ENCODE results near the gene PNMA8B.

The PNMA8B gene

DNA sequence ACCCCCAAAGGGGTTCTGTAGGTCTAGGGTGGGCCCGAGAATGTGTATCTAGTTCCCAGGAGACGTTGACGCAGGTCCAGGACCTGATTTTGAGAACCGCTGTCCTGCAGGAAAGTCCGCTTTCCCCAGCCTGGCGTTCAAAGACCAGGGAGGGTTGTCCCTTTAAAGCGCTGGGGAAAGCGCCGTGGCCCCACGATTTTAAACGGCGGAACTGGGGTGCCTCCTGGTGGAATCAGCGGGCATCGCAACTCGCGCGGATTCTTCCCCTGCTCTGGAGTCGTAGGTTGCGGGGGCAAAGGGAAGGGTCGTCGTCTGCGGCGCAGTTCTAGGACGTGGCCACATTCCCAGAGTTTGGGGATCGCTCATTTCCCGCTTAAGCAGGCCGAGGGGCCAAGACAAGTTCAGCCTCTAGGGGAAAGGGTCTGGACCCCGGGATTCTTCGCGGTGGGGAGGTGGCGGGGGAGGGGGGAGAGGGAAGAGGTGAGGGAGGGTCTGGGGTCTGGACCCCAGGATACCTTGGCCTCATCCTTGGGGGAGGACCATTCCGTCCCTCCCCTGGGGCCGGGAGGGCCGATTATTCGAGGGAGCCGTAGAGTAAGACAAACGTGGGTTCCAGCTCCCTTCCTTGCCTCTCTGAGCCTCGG is 7.7 kb downstream of the PNMA8B start:
- DNase-seq (ENCODE audit: low read depth in 3 of 3) = peak; percentile 58 to 75 (median 61)

DNA sequence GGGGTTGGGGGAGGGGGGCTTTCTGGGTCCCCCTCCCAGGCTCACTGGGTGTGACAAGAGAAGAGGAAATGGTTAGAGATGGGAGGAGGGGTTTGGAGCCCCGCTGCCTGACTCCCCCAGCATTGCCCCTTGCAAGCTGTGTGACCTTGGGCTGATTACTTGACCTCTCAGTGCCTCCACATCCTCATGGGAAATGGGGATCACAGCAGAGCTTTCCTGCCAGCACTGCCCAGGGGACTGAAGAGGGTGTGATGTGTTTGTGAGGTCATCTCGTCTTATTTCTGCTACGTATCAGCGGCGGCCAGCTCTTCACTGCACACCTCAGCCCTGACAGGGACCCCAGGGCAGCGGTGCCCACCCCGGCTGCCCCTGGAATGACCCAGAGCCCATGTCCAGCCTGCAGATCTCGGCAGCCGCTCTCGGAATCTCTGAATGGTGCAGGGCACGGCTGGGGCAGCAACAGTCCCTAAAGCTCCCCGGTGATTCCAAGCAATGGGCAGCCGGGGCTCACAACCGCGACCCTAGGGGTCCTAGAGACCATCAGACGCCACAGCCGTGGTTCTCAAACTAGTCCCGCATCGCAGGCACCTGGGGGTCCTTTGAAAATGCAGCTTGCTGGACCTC is 8.4 kb downstream of the PNMA8B start:
- DNase-seq (ENCODE audit: low read depth in 3 of 3) = no peak

DNA sequence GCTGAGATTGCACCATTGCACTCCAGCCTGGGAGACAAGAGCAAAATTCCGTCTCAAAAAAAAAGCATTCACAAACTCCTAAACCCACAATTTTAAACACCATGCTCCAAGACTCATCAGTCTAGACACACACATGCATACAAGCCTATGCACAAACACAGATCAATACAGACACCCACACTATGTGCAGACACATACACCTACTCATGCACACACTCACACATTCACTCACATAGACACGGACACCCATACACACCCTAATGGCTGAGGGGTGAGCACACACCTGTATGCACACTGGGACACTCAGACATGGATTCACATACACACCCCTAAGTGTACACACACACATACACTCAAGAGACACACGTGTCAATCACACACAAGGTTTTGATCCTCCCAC is 9.3 kb downstream of the PNMA8B start:
- no peak for DNase-seq (ENCODE audit: low read depth in 3 of 3)

DNA sequence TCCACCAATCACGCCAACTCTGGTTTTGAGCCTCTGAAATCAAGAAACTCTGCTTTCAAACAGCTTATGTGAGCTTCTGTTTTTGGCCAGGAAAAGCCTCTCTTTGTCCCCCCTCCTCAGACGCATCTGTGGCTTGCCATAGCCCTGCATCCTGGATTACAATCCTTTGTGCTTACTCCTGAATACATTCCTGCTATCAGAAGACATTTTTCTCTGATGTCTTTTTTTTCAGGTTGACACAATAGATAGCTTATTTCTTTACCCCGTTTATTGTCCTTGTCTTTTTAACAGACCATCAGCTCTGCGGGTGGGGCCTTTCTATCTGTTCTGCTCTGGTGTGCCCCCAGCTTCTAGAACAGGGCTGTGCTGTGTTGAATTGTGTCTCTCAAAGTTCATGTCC is 11.0 kb downstream of the PNMA8B start:
- DNase-seq (ENCODE audit: low read depth in 3 of 3) = no peak

DNA sequence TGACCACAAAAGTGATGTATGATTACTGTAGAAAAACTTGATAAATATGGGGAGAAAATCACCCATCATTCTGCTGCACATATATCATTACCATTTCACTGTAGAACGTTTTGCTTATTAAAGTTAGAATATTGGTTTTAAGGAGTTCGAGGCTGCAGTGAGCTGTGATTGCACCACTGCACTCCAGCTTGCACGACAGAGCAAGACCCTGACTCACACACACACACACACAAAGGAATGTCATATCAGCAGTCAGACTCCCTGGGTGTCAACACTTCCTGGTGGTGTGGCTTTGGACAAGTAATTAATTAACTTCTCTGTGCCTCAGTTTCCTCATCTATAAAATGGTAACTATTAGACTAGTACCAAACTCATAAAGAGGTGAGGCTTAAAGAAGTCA is 13.0 kb downstream of the PNMA8B start:
- no peak for DNase-seq (ENCODE audit: low read depth in 3 of 3)

DNA sequence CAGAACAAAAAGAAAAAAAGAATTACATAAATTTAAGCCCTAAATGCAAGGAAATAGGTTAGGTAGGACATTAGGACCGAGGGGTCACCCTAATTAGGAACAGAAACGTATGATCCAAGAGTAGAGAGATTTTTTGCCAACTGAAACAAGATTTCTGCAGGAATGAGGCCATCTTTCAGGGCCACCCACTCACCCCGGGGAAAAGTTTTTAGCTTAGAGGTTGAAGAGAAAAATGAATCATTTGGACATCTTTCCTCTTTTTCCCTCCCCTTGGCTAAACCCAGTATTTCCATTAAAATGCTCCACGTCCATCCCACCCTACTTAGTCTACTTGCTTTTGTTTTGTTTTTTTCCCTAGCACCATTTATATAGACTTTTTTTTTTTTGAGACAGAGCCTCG is 13.7 kb downstream of the PNMA8B start:
- DNase-seq (ENCODE audit: low read depth in 3 of 3) = no peak

DNA sequence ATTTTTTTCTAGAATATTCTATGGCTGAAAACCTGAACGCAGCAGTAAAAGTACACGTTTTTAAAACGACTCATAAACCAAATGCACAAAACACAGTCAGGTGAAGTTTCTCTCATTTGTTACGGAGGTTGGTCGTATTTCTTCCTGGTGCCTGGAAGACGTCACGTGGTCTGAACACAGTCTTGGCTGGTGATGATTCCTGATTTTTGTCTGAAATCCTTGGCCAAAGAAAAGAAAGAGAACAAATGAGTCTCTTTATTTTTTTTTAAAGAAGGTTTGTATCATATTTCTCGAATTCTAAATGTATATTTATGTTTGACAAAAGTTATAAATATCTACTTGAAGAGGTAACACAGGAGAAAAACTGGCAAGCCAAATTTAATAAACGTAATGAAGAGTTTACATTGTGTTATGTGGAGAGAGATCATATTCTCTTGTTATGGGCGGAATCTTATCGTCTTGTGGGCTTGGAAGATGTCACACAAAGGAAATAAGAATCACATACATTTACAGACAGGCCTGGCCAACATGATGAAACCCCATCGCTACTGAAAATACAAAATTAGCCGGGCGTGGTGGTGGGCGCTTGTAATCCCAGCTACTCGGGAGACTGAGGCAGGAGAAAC is 14.3 kb downstream of the PNMA8B start:
- no peak for DNase-seq (ENCODE audit: low read depth in 3 of 3)

DNA sequence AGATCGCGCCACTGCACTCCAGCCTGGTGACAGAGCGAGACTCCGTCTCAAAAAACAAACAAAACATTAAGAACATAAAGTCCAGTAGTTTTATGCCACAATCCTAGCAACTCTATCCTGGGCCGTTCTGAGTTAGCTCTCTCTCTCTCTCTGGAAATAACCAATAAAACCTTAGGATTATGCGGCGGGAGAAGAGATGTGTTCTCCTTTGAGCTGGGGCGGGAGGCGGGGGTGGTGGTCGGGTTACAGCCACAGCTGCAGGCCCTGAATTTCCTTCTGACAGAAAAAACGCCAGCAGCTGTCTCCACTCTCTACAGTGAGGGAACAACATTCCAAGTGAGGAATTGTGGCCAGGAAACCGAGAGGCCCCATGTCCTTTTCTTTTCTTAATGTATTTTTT is 15.3 kb downstream of the PNMA8B start:
- DNase-seq (ENCODE audit: low read depth in 3 of 3) = no peak

DNA sequence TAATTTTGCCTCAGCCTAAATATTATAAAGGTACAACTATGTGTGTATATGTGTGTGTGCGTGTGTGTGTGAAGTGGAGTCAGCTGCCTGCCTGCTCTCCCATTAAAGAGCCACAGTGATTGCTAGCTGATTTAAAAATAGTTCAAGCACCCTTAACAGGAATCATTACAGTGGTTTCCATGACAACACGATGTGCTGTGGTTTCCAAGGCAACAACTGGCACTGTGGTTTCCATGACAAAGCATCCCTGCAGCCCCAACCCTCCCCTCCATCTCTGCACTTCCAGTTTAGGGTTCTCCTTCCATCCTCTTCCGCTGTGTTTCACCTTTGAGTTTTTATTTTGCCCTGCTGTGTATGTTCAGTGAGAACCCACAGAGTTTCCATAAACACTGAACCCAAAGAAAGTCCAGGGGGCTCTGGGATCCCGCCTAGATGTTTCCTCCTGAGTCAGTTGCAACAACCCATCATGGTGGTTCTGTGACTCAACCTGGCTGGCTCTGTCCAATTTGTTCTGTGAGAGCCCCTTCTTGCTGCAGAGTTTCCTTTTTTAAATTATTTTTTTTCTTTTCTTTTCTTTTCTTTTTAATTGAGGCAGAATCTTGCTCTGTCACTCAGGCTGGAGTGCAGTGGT is 17.2 kb downstream of the PNMA8B start:
- DNase-seq (ENCODE audit: low read depth in 3 of 3) = peak in 1 of 3 experiments; percentile 22

DNA sequence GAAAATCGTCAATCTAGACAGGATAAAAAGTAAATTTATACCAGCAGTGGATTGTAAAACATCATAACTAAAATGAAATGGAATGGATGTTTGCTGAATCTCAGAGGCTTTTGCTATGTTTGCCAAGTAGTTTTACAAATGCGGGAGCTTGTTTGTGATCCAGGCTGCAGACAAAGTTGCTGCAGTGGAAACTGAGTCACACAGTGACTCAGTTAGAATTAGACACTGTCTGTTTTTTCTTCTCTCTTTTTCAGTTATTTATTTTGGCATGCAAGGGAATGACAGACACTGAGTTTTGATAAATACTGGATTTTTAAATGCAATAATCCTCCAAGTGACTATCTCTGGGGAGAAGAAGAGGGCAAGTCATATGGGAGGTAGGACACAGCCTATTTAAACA is 19.7 kb downstream of the PNMA8B start:
- DNase-seq (ENCODE audit: low read depth in 3 of 3) = no peak

DNA sequence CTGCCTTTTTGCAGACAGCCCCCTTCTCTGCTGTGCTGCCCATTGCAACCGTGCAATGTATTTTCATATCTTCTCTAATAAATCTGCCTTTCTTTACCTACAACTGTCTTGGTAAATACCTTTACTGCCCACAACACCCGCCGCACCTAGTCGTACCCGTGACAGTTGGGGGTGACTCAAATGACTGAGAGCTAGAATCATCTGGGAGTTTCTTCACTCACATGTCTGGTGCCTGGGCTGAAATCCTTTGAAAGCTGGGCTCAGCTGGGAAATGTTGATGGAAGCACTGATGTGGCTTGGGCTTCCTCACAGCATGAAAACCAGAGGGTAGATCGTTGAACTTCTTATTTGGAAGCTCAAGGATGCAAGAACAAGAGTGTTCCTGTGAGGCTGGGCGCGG is 21.5 kb downstream of the PNMA8B start:
- DNase-seq (ENCODE audit: low read depth in 3 of 3) = no peak

DNA sequence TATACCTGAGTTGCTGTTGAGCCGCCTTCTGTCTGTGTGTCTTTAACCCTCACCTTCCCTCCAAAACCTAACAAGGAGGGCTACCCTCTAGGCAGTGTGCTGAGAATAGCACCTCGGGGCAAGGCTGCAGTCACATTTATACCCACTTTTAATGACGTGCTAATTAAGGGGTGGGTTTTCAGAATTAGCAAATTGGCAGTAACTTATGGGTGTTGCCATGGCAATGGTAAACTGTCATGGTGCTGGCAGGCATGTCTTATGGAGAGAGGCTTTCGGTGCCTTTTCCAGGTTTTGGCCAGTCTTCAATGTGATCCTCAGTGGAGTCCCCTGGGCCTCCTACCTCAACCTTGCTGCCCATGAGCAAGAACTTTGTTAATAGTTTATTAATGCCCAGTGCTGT is 23.1 kb downstream of the PNMA8B start:
- no peak for DNase-seq (ENCODE audit: low read depth in 3 of 3)

DNA sequence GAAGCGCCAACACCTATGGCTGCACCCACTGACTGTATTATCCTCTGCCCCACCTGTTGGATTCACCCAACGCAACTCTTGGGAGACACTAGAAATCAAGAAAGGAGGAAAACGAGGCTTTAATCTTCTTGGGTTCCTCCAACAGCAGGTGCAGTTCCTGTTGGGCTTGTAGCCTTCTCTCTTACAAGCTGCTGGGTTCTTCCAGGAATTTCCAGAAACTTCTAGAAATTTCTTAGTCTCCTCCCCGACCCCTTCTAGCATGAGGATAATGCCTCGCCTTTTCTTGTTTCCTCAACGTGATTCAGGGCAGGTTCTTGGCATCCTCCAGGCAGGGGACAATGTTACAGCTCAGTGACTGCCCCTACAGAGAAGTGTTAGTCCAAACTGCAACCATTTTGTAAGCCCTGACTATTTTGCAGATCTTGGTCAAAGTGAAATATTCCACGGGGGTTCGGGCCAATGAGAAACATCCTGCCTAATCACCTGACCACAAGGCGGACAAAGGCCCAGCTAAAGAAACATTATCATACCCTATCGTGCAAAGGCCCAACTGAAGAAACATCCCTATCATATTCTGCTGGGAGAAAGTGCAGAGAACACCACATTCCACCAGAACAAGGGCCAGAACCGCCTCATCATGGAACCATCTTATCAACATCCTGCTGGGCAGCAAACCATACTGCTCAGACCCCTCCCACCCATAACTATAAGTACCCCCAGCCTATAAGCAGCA is 23.7 kb downstream of the PNMA8B start:
- no peak for DNase-seq (ENCODE audit: low read depth in 3 of 3)

DNA sequence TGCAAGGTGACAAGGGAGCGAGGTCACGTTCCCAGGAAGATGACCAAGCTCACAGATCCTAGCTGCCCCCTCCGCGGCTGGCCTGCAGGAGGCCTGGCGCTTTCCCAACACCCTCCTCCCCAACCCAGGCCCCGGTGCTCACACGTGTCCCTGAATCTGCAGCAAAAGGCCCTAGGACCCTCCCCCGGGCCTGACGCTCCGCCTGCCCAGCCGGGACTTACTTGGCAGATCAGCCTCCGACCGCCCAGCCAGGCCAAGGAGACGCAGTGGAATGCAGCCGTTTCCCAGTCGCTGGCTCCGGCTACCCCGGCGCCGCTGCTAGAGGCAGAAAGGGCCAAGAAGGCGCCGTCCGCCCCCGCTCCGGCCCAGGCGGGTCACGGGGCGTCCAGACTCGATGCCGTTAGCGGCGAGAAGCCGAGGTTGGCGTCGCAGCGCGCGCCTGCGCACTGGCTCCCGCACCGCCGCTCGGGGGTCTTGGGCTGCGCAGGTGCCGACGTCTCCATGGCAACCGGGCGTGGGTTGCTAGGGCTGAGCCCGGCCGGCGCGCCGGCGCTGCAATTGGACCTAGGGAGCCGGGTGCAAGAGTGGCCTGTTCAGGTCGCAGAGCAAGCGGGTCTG is 24.4 kb downstream of the PNMA8B start, which contains the start of gene PNMA8A:
Gene PNMA8A (minus strand): TSS at position 448 of the 618 bp plus-strand sequence. CDS start 528 bp downstream, outside the sequence.
- no peak for DNase-seq (ENCODE audit: low read depth in 3 of 3)

DNA sequence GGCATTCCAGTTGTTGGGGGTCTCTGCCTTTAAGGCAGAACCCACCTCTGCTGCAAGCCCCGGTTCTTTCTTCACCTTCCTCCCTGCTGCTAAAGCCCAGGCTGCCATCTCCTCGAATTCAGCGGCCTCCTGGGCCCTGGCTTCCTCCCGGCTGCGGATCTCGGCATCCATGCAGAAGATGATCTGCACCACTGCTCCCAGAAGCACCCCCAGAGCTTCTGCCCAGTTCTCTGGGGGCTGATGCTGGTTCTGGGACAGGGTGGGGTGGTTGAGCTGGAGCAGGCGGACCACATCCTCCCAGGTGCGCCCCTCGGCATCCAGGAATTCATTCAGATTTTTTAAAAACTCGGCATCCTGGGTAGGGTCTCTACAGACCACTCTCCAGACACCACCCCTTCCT is 25.3 kb downstream of the PNMA8B start:
- DNase-seq (ENCODE audit: low read depth in 3 of 3) = no peak

DNA sequence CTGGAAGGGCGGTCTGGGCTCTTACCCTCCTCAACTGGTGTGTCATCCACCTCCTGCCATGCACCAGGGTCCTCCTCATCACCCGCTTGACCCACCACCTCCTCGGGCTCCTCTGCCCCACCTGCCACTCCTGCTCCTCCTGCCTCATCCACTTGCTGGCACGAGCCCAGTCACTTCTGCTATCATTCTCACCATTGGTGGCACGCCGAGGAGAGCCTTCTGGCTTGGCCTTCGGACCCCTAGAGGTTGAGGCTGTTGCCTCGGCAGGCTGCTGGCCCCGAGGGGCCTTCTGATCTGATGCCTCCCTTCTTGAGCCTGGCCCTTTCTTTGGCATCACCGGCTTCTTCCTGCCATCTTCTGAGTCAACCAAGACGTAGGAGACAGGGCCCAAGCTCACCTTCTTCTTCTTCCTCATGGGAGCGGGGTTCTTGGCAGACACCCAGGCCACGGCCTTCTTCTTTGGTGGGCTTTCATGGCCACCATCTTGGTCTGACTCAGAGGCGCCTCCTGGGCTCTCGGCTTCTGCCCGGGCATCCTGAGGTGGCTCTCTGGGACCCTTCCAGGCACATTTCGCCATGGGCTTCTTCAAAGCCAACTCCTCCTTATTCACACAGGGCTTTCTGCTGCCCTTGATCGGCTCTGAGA is 26.0 kb downstream of the PNMA8B start:
- no peak for DNase-seq (ENCODE audit: low read depth in 3 of 3)

DNA sequence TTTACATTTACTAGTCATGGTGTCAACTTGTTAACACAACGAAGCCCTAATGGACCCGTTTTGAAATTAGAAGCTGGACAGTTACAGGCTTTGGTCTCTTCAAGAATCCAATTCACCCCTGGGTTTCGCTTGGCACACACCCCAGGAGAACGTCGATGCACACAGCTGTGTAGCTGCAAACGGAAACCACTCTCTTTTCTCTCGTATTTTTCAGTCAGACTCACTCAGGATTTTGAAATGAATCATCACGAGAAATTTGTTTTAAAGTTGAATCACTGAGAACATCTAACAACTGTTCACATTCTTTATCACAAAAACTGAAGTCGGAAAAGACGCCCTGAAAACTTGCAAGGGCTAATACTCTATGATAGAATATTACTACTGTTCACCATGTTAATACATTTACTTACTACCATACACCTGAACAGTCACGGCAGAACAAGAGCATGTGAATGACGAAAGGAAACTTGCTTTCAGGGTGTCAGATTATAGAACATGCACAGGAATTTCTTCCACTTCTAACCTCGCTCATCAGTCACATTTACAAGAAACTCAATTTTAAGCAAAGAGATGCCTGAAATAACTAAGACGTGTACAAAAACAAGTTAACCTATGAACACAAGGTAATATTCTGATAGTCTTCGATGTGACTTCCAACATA is 29.0 kb downstream of the PNMA8B start:
- no peak for DNase-seq (ENCODE audit: low read depth in 3 of 3)

DNA sequence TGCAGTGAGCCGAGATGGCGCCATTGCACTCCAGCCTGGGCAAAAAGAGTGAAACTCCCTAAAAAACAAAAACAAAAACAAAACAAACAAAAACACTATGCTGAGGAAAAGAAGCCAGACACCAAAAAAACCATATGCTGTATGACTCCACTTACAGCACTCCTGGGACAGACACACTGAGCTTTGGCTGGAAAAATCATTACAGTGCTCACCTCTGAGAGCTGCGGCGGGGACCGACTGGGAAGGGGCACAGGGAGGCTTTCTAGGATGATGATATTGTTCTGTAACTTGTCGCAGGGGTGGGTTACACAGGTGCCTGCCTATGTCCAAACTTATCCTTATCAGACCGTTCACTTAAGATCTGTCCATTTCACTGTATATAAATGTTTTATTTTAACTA is 32.2 kb downstream of the PNMA8B start:
- DNase-seq (ENCODE audit: low read depth in 3 of 3) = no peak

DNA sequence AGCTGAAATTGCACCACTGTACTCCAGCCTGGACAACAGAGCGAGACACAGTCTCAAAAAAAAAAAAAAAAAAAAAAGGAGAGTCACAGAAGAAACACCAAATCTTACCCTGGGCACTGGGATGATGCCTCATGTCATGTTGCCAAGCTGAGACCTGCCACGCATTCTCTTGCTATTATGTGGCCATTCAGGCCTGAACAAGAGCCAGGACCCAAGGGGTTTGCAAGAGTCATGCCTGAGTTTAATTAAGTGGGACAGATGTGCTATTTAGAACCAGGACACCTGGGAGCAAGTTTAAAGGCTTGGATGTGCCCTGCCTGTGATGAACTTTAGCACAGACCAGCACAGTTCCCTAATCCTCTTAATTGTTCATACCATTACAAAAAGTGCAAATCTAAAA is 34.1 kb downstream of the PNMA8B start:
- DNase-seq (ENCODE audit: low read depth in 3 of 3) = no peak

DNA sequence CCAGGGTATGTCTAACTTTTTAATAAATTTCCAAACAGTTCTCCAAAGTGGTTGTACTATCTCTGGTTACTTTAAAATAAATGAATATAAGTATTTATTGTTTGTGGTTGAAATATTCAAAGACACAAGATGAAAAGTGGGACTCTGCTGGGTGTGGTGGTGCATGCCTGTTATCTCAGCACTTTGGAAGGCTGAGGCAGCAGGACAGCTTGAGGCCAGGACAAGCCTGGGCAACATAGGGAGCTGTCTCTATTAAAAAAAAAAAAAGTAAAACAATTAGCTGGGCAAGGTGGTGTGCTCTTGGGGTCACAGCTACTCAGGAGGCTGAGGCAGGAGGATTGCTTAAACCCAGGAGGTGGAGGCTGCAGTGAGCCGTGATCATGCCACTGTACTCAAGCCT is 34.7 kb downstream of the PNMA8B start:
- no peak for DNase-seq (ENCODE audit: low read depth in 3 of 3)

DNA sequence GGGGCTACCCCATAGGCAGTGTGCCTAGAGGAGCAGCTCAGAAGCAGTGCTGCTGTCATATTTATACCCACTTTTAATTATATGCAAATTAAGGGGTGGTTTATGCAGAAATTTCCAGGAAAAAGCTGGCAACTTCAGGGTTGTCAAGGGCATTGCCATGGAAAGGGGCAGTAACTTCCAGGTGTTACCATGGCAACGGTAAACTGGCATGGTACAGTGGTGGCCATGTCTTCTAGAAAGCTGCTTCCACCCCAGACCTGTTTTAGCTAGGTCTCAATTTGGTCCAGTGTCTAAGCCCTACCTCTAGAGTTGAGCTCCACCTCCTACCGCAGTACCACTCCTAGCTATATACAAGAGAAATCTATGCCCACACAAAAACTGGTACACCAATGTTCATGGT is 35.6 kb downstream of the PNMA8B start:
- DNase-seq (ENCODE audit: low read depth in 3 of 3) = no peak
